Measurements from ENCODE around the gene ZNF516. TPM values are rescaled to one million over a fixed set of nuclear protein-coding genes. Genes with fewer than 3 reads are reported as not detected.

ZNF516 gene
- total RNA-seq, 1 experiment from 2014 or later = 22.6 TPM

DNA sequence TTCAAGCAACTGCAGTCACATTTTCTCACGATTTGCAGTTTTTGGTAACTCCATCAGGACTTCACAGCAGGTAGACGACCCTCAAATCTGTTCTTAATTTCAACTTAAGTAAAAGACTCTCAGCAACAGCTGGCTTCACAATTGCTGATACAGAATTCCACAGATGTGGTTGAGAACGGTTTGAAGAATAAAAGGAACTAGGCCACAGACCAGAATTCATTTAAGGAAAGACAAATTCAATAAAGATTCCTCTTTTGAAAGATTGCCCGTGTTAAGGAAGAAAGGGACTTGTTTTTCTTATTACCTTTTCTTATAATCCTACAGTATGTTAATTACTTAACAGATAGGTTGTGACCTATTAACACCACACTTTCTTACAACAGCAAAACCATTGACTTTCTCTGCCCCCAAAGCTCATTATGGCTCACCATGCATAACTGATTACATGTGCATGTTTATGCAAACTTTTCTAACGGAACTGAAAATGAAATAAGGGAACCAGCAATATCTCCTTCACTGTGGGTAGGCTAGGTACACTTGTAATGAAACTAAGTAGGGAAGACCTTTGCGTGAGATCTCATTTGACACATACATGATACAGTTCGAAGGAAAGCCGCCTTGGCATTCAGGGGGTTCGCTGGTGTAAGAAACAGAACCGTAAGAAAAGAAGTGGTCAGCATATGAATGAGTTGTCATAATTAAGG lies 4.7 kb upstream of the ZNF516 start:
- no peak for DNase-seq
- Histone ChIP-seq H4K5ac (ENCODE audit: insufficient read length, low read depth, low read length) (no peak overlapping the region), H3K23me2 (ENCODE audit: insufficient read length, low read depth, low read length, poor library complexity, severe bottlenecking) (peaks cover 7% of the 10 kb centered on the region), H3T11ph (ENCODE audit: low read length) (no peak overlapping the region), H2BK120ac (ENCODE audit: low read depth, low read length, poor library complexity, severe bottlenecking) (no peak overlapping the region), H3K79me1 (ENCODE audit: insufficient read depth, low read depth, low read length, poor library complexity, severe bottlenecking) (no peaks in the 10 kb centered on the region), H4K91ac (ENCODE audit: insufficient read length, low read depth, low read length) (no peak overlapping the region), H3K4me2 (ENCODE audit: insufficient read depth, insufficient read length, low read length) (no peak overlapping the region), H3K14ac (ENCODE audit: insufficient read depth, low read length) (no peak overlapping the region), H2BK15ac (ENCODE audit: low read depth, low read length) (no peak overlapping the region), H3K23ac (ENCODE audit: insufficient read length, low read depth, low read length) (no peak overlapping the region), H3K18ac (ENCODE audit: insufficient read length, low read depth, low read length) (no peak overlapping the region), H4K20me1 (ENCODE audit: control insufficient read depth, insufficient read depth, insufficient read length) (no peaks in the 10 kb centered on the region), H3K9ac (ENCODE audit: extremely low read depth, insufficient read length, low read length) (no peak overlapping the region), H2BK20ac (ENCODE audit: low read depth, low read length, poor library complexity, severe bottlenecking) (no peak overlapping the region), H3K4ac (ENCODE audit: low read depth, low read length) (no peak overlapping the region), H4K8ac (replicated peaks; ENCODE audit: insufficient read length, low read depth, low read length) (no peak overlapping the region), H3K56ac (ENCODE audit: insufficient read length, low read depth, low read length) (no peak overlapping the region), H3K9me3 (ENCODE audit: control insufficient read depth, low read depth, low read length) (no peaks in the 10 kb centered on the region), H2AFZ (ENCODE audit: low read length) (no peak overlapping the region), H3K79me2 (ENCODE audit: insufficient read depth, low read length) (no peaks in the 10 kb centered on the region), H2AK5ac (ENCODE audit: insufficient read length, low read length) (no peak overlapping the region), H3K4me1 (ENCODE audit: insufficient read depth, low read length) (no peaks in the 10 kb centered on the region), H3K27me3 (ENCODE audit: insufficient read depth, low read length) (peaks cover 9% of the 10 kb centered on the region), H3K27ac (ENCODE audit: insufficient read length, low read depth, low read length) (no peak overlapping the region), H2BK5ac (ENCODE audit: insufficient read length, low read length) (no peak overlapping the region), H2BK12ac (ENCODE audit: insufficient read length, low read depth, low read length) (no peak overlapping the region)
- no CpG with 5 or more reads among the region's 10 CpGs for WGBS (ENCODE audit: extremely low coverage, insufficient read length, low lambda C conversion rate)
- H3K27ac Mint-ChIP-seq = no peak overlapping the region
- peaks cover 0 to 3% of the 10 kb centered on the region in 2 experiments; a peak in 1 of 5 replicates for H3K9me3 Mint-ChIP-seq
- no peaks in the 10 kb centered on the region for H3K36me3 Mint-ChIP-seq (ENCODE audit: insufficient read depth in 1 of 3, low read depth in 3 of 3)
- H3K4me1 Mint-ChIP-seq = peaks cover 18 to 22% of the 10 kb centered on the region in 2 experiments
- H3K27me3 Mint-ChIP-seq (ENCODE audit: low read depth) = peaks cover 37% of the 10 kb centered on the region
- TF ChIP-seq, protein P1, sequence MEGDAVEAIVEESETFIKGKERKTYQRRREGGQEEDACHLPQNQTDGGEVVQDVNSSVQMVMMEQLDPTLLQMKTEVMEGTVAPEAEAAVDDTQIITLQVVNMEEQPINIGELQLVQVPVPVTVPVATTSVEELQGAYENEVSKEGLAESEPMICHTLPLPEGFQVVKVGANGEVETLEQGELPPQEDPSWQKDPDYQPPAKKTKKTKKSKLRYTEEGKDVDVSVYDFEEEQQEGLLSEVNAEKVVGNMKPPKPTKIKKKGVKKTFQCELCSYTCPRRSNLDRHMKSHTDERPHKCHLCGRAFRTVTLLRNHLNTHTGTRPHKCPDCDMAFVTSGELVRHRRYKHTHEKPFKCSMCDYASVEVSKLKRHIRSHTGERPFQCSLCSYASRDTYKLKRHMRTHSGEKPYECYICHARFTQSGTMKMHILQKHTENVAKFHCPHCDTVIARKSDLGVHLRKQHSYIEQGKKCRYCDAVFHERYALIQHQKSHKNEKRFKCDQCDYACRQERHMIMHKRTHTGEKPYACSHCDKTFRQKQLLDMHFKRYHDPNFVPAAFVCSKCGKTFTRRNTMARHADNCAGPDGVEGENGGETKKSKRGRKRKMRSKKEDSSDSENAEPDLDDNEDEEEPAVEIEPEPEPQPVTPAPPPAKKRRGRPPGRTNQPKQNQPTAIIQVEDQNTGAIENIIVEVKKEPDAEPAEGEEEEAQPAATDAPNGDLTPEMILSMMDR (conservative IDR thresholded peaks at IDR 0.05) = no peak
- no peak overlapping the region for H3K4me3 Mint-ChIP-seq

Measured in H9 (cell line).